Measurements from ENCODE around the gene VGLL4.

VGLL4 gene

DNA sequence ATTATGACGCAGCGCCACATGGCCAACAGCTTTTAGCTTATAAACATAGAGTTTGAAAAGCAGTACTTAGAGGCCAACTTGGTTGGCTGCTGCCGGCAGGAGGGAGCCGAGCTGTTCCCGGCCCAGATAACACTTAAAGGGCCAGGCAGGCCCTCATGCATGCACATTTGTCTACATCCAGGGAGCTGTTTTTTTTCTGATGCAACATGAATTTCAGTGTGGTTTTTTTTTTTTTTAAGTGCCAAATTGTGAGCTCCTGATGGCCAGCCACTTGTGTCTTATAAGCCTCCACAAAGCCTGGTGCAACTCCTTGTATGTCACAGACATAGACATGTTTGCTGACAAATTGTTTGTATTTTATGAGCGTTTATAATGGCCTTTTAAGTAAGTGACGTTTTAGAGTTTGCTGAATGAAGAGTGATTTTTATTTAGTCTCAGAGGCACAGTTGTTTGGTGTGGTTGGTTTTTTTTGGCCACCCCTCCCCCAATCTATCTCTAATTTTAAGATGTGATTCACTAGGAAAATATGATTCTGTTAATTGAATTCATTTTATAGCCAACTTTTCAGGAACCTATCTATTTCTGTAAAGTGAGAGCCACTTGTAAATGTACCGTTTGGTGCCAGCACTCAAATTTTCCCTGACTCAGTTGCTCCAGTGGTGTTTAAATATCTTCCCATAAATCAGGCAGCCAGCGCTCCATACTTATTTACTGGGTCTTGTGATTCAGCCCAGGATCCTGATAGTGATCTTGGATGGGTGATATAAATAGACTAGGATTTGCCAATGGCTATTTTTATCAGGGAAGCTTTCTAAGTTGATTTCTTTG lies 134.3 kb downstream of the VGLL4 start:
- no peak for DNase-seq (ENCODE audit: low read depth in 1 of 2, low spot score in 1 of 2)

GRCh38 chr3:11508346-11509172 lies 135.2 kb downstream of the VGLL4 start:
- DNase-seq (ENCODE audit: low read depth in 1 of 2, low spot score in 1 of 2), result no peak

GRCh38 chr3:11507719-11508118 lies 136.0 kb downstream of the VGLL4 start:
- no peak for DNase-seq (ENCODE audit: low read depth in 1 of 2, low spot score in 1 of 2)

All from activated T-helper 1 cell treated with anti-CD3 and anti-CD28 coated beads, Interleukin-2, amount 50 U/mL, for 16 hours (primary cell).